Right lung (tissue), 5 donors: ENCODE measurements around the gene GNB1. TPM values are rescaled to one million over a fixed set of nuclear protein-coding genes. Genes with fewer than 3 reads are reported as not detected.
"Not testable (repeated sequence)": the region's sequence is repeated elsewhere in the genome, so short reads cannot be mapped to it uniquely, and the experiment has no call there.

Experiments
- DNase-seq, 2 donors: peaks; one replicate each; pipeline ENCODE4 v3.0.0-alpha.2; 2013
- polyA plus RNA-seq, 5 donors: library from polyadenylated mRNA; unstranded; fragments of 120-200 nt; gene quantifications; one replicate each; pipeline versions ENCODE4 v1.2.1 to v1.2.3, GENCODE V29; 2013; ENCODE audit warnings: inconsistent platforms in 1 of 5, low replicate concordance in 1 of 5; ENCODE audit not compliant: insufficient read length in 5 of 5, insufficient read depth in 1 of 5

GNB1 gene
- polyA plus RNA-seq, 5 donors = 238 to 280 (median 247) TPM

GRCh38 chr1:1893291-1893985, 2.6 kb upstream of the GNB1 start:
- no peak for DNase-seq

GRCh38 chr1:1892763-1893120, 1.9 kb upstream of the GNB1 start:
- DNase-seq = no peak

DNA sequence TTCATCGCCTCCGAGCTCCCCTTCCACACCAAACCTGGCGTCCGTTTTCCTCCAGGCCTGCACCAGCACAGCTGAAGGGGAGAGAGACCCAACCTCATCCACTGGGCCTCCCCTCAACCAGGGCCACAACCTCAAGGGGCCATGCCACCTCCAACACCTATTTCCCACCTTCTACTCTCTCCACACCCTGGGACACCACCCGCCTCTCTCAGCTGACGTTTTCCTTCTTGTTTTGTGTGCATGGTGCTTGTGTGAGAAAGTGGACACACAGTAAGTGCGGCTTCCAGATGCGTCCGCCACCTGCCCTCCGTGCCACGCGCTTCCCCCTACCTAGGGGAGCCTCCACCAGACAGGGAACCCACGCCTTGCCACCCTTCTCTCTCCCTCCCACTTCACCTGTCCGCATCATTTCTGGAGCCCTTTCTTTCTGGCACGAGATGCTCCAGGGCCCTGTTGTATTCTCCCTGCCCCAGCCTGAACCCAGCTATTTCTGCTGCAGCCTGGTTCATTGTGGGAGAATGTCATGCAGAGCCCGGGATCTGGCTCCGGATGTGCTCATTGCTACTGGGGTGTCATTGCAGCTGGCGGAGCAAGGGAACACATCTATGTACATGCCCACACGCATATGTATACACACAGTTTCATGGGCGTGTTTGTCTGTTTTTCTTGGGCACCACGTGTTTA, 1.3 kb upstream of the GNB1 start:
- DNase-seq = no peak

- DNase-seq = peak; percentile 59 to 61
These were observed 627 bp upstream of the GNB1 start for GRCh38 chr1:1891349-1892078.

DNA sequence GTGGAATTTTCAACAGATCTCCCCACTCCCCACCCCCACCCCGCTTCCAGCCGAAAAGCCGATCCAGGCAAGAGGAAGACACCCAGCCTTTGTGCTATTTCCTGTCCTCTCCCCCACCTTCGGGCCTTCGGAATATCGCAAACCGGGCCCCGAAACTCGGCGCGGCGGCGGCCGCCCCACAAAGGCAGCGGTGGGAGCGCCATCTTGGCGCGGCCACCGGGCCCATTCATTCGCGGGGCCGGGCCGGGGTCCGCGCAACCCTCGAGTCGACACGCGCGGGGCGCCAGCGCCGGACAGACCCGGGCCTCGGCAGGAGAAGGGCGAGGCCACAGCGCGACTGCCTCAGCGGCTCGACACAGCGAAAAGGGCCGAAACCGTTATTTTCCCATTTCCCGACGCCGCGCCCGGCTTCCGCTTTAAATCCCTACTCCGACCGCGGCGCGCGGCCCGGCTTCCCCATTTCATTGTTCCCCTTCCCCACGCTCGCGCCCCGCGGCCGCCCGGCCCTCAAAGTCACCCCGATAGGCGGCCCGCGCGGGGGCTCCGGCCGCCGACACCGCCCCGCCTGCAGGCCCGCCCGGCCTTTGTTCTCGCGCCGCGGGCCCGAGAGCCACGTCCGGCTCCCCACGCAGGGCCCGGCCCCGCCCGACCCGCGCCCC, 911 bp downstream of the GNB1 start:
- DNase-seq = no peak

- DNase-seq = no peak
These were observed 1.7 kb downstream of the GNB1 start for GRCh38 chr1:1889090-1889750.

GRCh38 chr1:1883890-1884289, 7.0 kb downstream of the GNB1 start:
- DNase-seq = not testable (repeated sequence)

GRCh38 chr1:1883092-1883873, 7.6 kb downstream of the GNB1 start:
- no peak for DNase-seq

GRCh38 chr1:1881727-1882126, 9.2 kb downstream of the GNB1 start:
- no peak for DNase-seq

- DNase-seq = no peak
These were observed 10.1 kb downstream of the GNB1 start for GRCh38 chr1:1880617-1881312.

DNA sequence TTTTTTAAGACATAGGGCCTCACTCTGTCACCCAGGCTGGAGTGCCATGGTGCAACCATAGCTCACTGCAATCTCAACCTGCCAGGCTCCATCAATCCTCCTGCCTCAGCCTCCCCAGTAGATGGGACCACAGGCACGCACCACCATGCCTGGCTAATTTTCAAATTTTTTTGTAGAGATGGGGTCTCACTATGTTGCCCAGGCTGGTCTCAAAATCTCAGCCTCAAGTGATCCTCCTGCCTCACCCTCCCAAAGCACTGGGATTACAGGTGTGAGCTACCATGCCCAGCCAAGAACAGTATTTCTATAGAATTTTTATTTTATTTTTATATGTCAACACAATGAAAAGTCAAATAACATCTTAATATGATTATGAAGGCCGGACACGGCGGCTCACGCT, 10.9 kb downstream of the GNB1 start:
- DNase-seq = no peak

GRCh38 chr1:1877865-1878436, 12.9 kb downstream of the GNB1 start:
- no peak for DNase-seq

DNA sequence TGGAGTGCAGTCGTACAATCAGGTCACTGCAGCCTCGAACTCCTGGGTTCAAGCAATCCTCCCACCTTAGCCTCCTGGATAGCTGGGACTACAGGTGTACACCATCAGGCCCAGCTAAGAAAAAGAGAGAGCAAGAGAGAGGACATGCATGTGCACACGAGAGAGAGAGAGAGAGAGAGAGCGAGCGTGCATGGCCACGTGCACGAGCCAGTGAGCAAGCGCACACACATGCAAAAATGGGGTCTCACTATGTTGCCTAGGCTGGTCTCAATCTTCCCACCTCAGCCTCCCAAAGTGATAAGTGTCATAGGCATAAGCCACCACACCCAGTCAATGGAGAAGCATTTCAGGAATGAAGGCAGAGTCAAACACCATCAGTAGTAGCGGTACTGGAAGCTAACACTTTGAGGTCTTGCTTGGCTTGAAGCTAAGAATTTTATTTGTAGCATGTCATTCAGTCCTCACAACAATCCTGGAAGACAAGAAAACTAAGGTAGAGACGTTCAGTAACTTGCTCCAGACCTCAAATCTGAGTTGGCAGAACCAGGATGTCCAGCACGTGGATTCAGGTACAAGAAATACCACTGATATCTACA, 14.5 kb downstream of the GNB1 start:
- DNase-seq = no peak

DNA sequence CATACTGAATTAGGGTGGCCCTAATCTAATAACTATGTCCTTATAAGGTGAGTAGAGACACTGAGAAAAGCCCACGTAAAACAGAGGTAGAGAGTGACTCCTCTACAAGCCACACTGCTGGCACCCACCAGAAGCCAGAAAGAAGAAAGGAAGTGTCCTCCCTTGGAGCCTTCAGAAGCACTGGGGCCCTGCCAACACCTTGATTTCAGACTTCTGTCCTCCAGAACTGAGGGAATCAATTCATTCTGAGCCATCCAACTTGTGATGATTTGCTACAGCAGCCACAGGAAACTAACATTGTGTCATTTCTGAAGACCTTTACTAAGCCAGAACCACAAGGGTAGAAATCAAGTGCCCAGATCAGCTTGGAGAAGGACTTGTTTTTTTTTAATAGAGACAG, 15.0 kb downstream of the GNB1 start:
- DNase-seq = no peak

- no peak for DNase-seq
These were observed 16.0 kb downstream of the GNB1 start for GRCh38 chr1:1874901-1875300.

- no peak for DNase-seq
These were observed 17.7 kb downstream of the GNB1 start for GRCh38 chr1:1873186-1873585.

- DNase-seq = no peak
These were observed 18.4 kb downstream of the GNB1 start for GRCh38 chr1:1872329-1872994.

DNA sequence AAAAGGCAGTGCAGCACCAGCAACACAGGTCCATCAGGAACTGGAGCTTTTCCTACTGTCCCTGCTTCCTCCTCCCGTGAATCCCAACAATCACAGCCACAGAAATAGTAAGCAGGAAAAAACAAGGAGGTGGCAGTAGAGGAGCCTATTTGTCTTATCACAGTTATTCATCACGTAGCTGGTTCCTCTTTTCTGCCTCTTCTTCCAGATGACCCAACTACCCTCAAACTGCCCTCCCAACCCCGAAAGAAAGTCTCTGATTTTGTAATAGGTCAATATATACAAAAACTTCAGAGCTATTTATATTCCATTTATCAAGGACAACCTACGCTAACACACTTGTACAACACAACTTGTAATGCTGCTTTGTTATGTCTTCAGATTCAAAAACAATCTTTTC, 21.4 kb downstream of the GNB1 start:
- DNase-seq = no peak

- no peak for DNase-seq
These were observed 23.7 kb downstream of the GNB1 start for GRCh38 chr1:1867164-1867563.
